B cell (primary cell): ENCODE data around the gene RIMKLB. TPM values are rescaled to one million over a fixed set of nuclear protein-coding genes. Genes with fewer than 3 reads are reported as not detected.

Source experiments
- ATAC-seq: fragments of 200-7000 bp; cut with Tn5 transposase; one replicate; pipeline ENCODE4 v1.10.0; 2021; ENCODE audit warnings: low read depth, mild to moderate bottlenecking, moderate number of reproducible peaks, moderate library complexity
- CTCF ChIA-PET: fragments of 350-600 bp; sonication (Branson Sonifier 250); formaldehyde crosslinking; loops from one replicate; lab custom pipeline; 2021; ENCODE audit warnings: antibody characterized with exemption, inconsistent platforms; lab: Charles Lee
- POLR2A ChIA-PET: fragments of 350-600 bp; sonication (Branson Sonifier 250); formaldehyde crosslinking; loops from one replicate; lab custom pipeline; 2021; ENCODE audit warnings: antibody characterized with exemption; lab: Charles Lee
- DNase-seq: peaks from one replicate; pipeline ENCODE4 v3.0.0; 2013
- H2AFZ ChIP-seq: 2 replicates; pipeline ENCODE4 v1.6.1; 2012; ENCODE audit warnings: mild to moderate bottlenecking, low read depth, low read length; ENCODE audit not compliant: insufficient read depth, poor library complexity, severe bottlenecking
- H3K27ac ChIP-seq, 2 donors: 1 replicate in 1 of 2; 2 replicates in 1 of 2; pipeline ENCODE4 v1.5.1; 2012 to 2013; ENCODE audit warnings: low read length in 2 of 2, mild to moderate bottlenecking in 2 of 2, moderate library complexity in 1 of 2
- H3K27me3 ChIP-seq, 4 experiments: fragments of 200-600 bp in 1 of 4; sonication (generic) in 1 of 4; replicated peaks in 1 of 4; 1 replicate in 2 of 4; 2 replicates in 2 of 4; pipeline versions ENCODE4 v1.6.1 to v1.7.0; 2013 to 2016; ENCODE audit warnings: low read length in 3 of 4, mild to moderate bottlenecking in 2 of 4, mixed read lengths in 1 of 4, moderate library complexity in 1 of 4; ENCODE audit not compliant: insufficient read depth in 4 of 4, control insufficient read depth in 3 of 4; ENCODE audit errors: control extremely low read depth in 1 of 4
- H3K36me3 ChIP-seq, 2 experiments: replicated peaks in 1 of 2; 1 replicate in 1 of 2; 2 replicates in 1 of 2; pipeline versions ENCODE4 v1.6.1 to v1.7.1; 2013; ENCODE audit warnings: low read length in 1 of 2; ENCODE audit not compliant: insufficient read depth in 2 of 2, control insufficient read depth in 1 of 2; ENCODE audit errors: control extremely low read depth in 1 of 2, extremely low read depth in 1 of 2
- H3K4me1 ChIP-seq, 2 donors: fragments of 200-600 bp in 1 of 2; sonication (generic) in 1 of 2; 1 replicate in 1 of 2; 2 replicates in 1 of 2; pipeline versions ENCODE4 v1.5.1 to v1.6.1; 2013 to 2017; ENCODE audit warnings: low read length in 2 of 2; ENCODE audit not compliant: control insufficient read depth in 2 of 2, insufficient read depth in 2 of 2
- H3K4me2 ChIP-seq: replicated peaks from 2 replicates; pipeline ENCODE3; 2012; ENCODE audit warnings: mild to moderate bottlenecking, low read depth, low read length; ENCODE audit not compliant: poor library complexity, severe bottlenecking
- H3K4me3 ChIP-seq, 5 experiments: fragments of 200-600 bp in 1 of 5; sonication (generic) in 1 of 5; 1 replicate in 3 of 5; 2 replicates in 2 of 5; pipeline versions ENCODE4 v1.5.1 to v1.7.0; 2011 to 2016; ENCODE audit warnings: low read length in 4 of 5, mild to moderate bottlenecking in 4 of 5, low read depth in 2 of 5, control low read depth in 1 of 5, moderate library complexity in 1 of 5; ENCODE audit not compliant: insufficient read depth in 1 of 5; ENCODE audit errors: control extremely low read depth in 1 of 5, extremely low read depth in 1 of 5
- H3K79me2 ChIP-seq: fragments of 200-600 bp; sonication (generic); one replicate; pipeline ENCODE4 v1.6.0; 2016; ENCODE audit warnings: low read length; ENCODE audit not compliant: control insufficient read depth, insufficient read depth
- H3K9ac ChIP-seq: fragments of 200-600 bp; sonication (generic); 2 replicates; pipeline ENCODE4 v1.6.1; 2017; ENCODE audit warnings: mild to moderate bottlenecking, low read length, moderate library complexity
- H3K9me3 ChIP-seq, 3 donors: one replicate each; pipeline versions ENCODE4 v1.6.1 to v1.7.1; 2013; ENCODE audit warnings: low read length in 2 of 3; ENCODE audit not compliant: control insufficient read depth in 2 of 3, insufficient read depth in 1 of 3; ENCODE audit errors: control extremely low read depth in 1 of 3
- H4K20me1 ChIP-seq: 2 replicates; pipeline ENCODE4 v1.6.0; 2012; ENCODE audit warnings: mild to moderate bottlenecking, low read length; ENCODE audit not compliant: insufficient read depth, control insufficient read depth, poor library complexity, severe bottlenecking
- H3K27ac Mint-ChIP-seq: one replicate; pipeline ENCODE4 v1.8.0; 2021; ENCODE audit warnings: mixed read lengths
- H3K27me3 Mint-ChIP-seq: one replicate; pipeline ENCODE4 v1.8.0; 2021; ENCODE audit warnings: mixed read lengths
- H3K4me1 Mint-ChIP-seq: one replicate; pipeline ENCODE4 v1.8.0; 2021; ENCODE audit warnings: mixed read lengths
- H3K4me3 Mint-ChIP-seq: one replicate; pipeline ENCODE4 v1.8.0; 2021; ENCODE audit warnings: mixed read lengths
- H3K9me3 Mint-ChIP-seq: one replicate; pipeline ENCODE4 v1.8.0; 2022; ENCODE audit warnings: mixed read lengths; ENCODE audit not compliant: insufficient read depth
- EZH2 ChIP-seq: IDR thresholded peaks from 2 replicates; pipeline ENCODE4 v1.6.1; 2012; ENCODE audit warnings: borderline replicate concordance, low read depth, mild to moderate bottlenecking, moderate library complexity, low read length; ENCODE audit not compliant: insufficient read depth, poor library complexity, severe bottlenecking
- WGBS: methylation state at CpG from one replicate; pipeline ENCODE4 v1.1.5; 2013; ENCODE audit warnings: missing lambda C conversion rate; ENCODE audit not compliant: insufficient coverage; 5-methylcytosine and 5-hydroxymethylcytosine counted together
- intact Hi-C: fragments of 100-400 bp; cut with micrococcal nuclease; formaldehyde crosslinking; loops from one replicate; pipeline ENCODE4 v1.10.0; 2022
- polyA plus RNA-seq: library from polyadenylated mRNA; depleted of rRNA; stranded (reverse); fragments of >200 nt; gene quantifications from 2 replicates; pipeline ENCODE4 v1.2.3, GENCODE V29; 2012
- total RNA-seq, 2 donors: library from RNA; stranded (reverse); fragments of 120-200 nt in 1 of 2; gene quantifications; 1 replicate in 1 of 2; 2 replicates in 1 of 2; pipeline versions ENCODE4 v1.2.3 to v1.2.4, GENCODE V29; 2013 to 2022
- TF ChIP-seq, protein P1 (sequence below): fragments of 200-600 bp; IDR thresholded peaks from one replicate; pipeline ENCODE4 v1.8.0; 2022; ENCODE audit warnings: antibody characterized with exemption, mild to moderate bottlenecking

Gene RIMKLB
- total and polyA plus RNA-seq, 2 donors (not counting 1 experiment from before 2014, with no cell fraction given) = 27.8 to 54.2 TPM

DNA sequence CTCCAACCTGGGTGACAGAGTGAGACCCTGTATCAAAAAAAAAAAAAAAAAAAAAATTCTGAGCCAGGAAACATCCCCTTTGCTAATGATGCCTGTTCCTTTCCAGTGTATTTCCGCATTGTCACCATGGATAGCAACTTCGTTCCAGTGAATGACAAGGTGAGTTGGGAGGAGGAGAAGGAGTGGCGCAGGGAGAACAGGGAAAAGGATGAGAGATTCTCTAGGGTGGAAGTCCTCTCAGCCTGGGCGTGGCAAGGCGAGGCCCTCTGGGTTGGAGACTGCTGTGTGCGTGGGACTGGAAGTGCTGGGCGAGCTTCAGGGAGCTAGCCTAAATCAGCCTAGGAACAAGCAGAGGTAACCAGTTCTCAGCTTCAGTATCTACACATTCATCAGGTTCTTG lies 131.8 kb downstream of the RIMKLB start:
- CTCF ChIA-PET = no interaction called here
- ATAC-seq (no peak), DNase-seq (no peak)
- POLR2A ChIA-PET = no interaction called here
- no peaks in the 10 kb centered on the region for H3K36me3 ChIP-seq
- H2AFZ ChIP-seq = no peak overlapping the region
- H3K27ac Mint-ChIP-seq = no peak overlapping the region
- H3K4me3 Mint-ChIP-seq = no peak overlapping the region
- WGBS = 95% methylated on average over 3 of the region's 7 CpGs
- H3K79me2 ChIP-seq = no peaks in the 10 kb centered on the region
- H3K4me2 ChIP-seq = no peak overlapping the region
- H3K4me1 Mint-ChIP-seq = no peaks in the 10 kb centered on the region
- no peak overlapping the region for H3K9ac ChIP-seq
- H3K4me3 ChIP-seq = no peak overlapping the region
- peaks cover 0 to 5% (median under 1%) of the 10 kb centered on the region in 4 experiments for H3K27me3 ChIP-seq
- intact Hi-C loops = no loop called here
- TF ChIP-seq EZH2 = no peak
- TF ChIP-seq, protein P1, sequence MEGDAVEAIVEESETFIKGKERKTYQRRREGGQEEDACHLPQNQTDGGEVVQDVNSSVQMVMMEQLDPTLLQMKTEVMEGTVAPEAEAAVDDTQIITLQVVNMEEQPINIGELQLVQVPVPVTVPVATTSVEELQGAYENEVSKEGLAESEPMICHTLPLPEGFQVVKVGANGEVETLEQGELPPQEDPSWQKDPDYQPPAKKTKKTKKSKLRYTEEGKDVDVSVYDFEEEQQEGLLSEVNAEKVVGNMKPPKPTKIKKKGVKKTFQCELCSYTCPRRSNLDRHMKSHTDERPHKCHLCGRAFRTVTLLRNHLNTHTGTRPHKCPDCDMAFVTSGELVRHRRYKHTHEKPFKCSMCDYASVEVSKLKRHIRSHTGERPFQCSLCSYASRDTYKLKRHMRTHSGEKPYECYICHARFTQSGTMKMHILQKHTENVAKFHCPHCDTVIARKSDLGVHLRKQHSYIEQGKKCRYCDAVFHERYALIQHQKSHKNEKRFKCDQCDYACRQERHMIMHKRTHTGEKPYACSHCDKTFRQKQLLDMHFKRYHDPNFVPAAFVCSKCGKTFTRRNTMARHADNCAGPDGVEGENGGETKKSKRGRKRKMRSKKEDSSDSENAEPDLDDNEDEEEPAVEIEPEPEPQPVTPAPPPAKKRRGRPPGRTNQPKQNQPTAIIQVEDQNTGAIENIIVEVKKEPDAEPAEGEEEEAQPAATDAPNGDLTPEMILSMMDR = no peak
- peaks cover 0 to 5% (median 2%) of the 10 kb centered on the region in 3 donors for H3K9me3 ChIP-seq
- peaks cover 22% of the 10 kb centered on the region for H3K27me3 Mint-ChIP-seq
- peaks cover 5% of the 10 kb centered on the region for H3K9me3 Mint-ChIP-seq
- H3K4me1 ChIP-seq = no peaks in the 10 kb centered on the region
- H3K27ac ChIP-seq = no peak overlapping the region
- no peaks in the 10 kb centered on the region for H4K20me1 ChIP-seq

DNA sequence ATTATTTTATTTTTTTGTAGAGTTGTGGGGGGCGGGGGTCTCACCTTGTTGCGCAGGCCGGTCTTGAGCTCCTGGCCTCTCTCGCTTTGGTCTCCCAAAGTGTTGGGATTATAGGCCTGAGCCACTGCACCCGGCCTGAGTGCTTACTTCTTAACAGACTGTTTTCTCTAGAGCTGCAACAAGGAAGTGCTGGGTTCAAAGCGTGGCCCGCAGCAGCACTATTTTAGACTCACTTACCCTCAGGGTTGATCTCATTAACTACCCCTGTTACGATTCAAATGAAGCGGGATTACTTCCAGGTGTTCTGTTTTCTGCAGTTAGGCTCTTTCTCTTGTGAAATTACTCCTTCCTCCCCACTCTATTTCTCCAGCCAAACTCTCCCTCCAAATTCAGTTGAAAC lies 133.3 kb downstream of the RIMKLB start:
- H3K79me2 ChIP-seq = no peaks in the 10 kb centered on the region
- no peaks in the 10 kb centered on the region for H3K36me3 ChIP-seq
- no peak overlapping the region for H3K4me2 ChIP-seq
- no peak for TF ChIP-seq EZH2
- H3K27ac ChIP-seq = no peak overlapping the region
- no peak for ATAC-seq
- no peak overlapping the region for H3K9ac ChIP-seq
- no peak for DNase-seq
- 95% methylated on average over 7 of the region's 9 CpGs for WGBS
- Mint-ChIP-seq H3K27ac (no peak overlapping the region), H3K4me1 (no peaks in the 10 kb centered on the region), H3K9me3 (no peaks in the 10 kb centered on the region), H3K27me3 (peaks cover 24% of the 10 kb centered on the region), H3K4me3 (no peak overlapping the region)
- ChIA-PET CTCF (no interaction called here), POLR2A (interaction anchor here (0.7 kb wide), 1 partner anchor 851 kb away, joined by 8 read pairs; no protein-coding TSS in a partner anchor)
- peaks cover 0 to 5% (median 0%) of the 10 kb centered on the region in 3 donors for H3K9me3 ChIP-seq
- H3K27me3 ChIP-seq = peaks cover 0 to 6% (median 1%) of the 10 kb centered on the region in 4 experiments
- no peaks in the 10 kb centered on the region for H3K4me1 ChIP-seq
- H4K20me1 ChIP-seq = no peaks in the 10 kb centered on the region
- intact Hi-C loops = no loop called here
- no peak overlapping the region for H2AFZ ChIP-seq
- H3K4me3 ChIP-seq = no peak overlapping the region
